CD1c-positive myeloid dendritic cell (primary cell): ENCODE results near the gene TESPA1.
"Not testable (repeated sequence)": the region's sequence is repeated elsewhere in the genome, so short reads cannot be mapped to it uniquely, and the experiment has no call there.

Experiments used
- DNase-seq: peaks from one replicate; pipeline ENCODE4 v3.0.0-alpha.2; 2016; ENCODE audit errors: extremely low spot score

Gene TESPA1

GRCh38 chr12:54986773-54987172 is 2.2 kb upstream of the TESPA1 start:
- DNase-seq = not testable (repeated sequence)

- DNase-seq = no peak
Observed at GRCh38 chr12:54983536-54984101, 943 bp downstream of the TESPA1 start.

GRCh38 chr12:54981796-54982195 is 2.8 kb downstream of the TESPA1 start:
- DNase-seq = no peak

- DNase-seq = no peak
Observed at GRCh38 chr12:54980341-54980740, 4.2 kb downstream of the TESPA1 start.

- DNase-seq = peak; percentile 23
Observed at GRCh38 chr12:54977857-54978256, 6.7 kb downstream of the TESPA1 start.

- DNase-seq = no peak
Observed at GRCh38 chr12:54977155-54977554, 7.4 kb downstream of the TESPA1 start.

GRCh38 chr12:54975875-54976274 is 8.7 kb downstream of the TESPA1 start:
- DNase-seq = no peak

- DNase-seq = no peak
Observed at GRCh38 chr12:54975272-54975671, 9.3 kb downstream of the TESPA1 start.

GRCh38 chr12:54974279-54974678 is 10.3 kb downstream of the TESPA1 start:
- DNase-seq = no peak

- no peak for DNase-seq
Observed at GRCh38 chr12:54973556-54973955, 11.0 kb downstream of the TESPA1 start.

GRCh38 chr12:54970741-54971140 is 13.8 kb downstream of the TESPA1 start:
- no peak for DNase-seq

GRCh38 chr12:54968181-54968730 is 16.3 kb downstream of the TESPA1 start:
- DNase-seq = no peak

GRCh38 chr12:54967461-54967860 is 17.1 kb downstream of the TESPA1 start:
- DNase-seq = no peak

- no peak for DNase-seq
Observed at GRCh38 chr12:54961190-54961589, 23.4 kb downstream of the TESPA1 start.

- no peak for DNase-seq
Observed at GRCh38 chr12:54959291-54960018, 25.1 kb downstream of the TESPA1 start.

GRCh38 chr12:54958048-54958658 is 26.4 kb downstream of the TESPA1 start:
- peak; percentile 79 for DNase-seq

- DNase-seq = peak; percentile 78
Observed at GRCh38 chr12:54956818-54957641, 27.5 kb downstream of the TESPA1 start.

- peak; percentile 66 for DNase-seq
Observed at GRCh38 chr12:54956322-54956721, 28.2 kb downstream of the TESPA1 start.

GRCh38 chr12:54954801-54955200 is 29.8 kb downstream of the TESPA1 start:
- peak; percentile 68 for DNase-seq

- no peak for DNase-seq
Observed at GRCh38 chr12:54954228-54954627, 30.3 kb downstream of the TESPA1 start.

- DNase-seq = no peak
Observed at GRCh38 chr12:54950071-54950727, 34.4 kb downstream of the TESPA1 start.
